GM18873 (cell line): ENCODE measurements around the gene ADORA1.

Experiments
- ATAC-seq: cut with Tn5 transposase; IDR thresholded peaks from one replicate; pipeline ENCODE4 v1.9.1; 2021; ENCODE audit warnings: mild to moderate bottlenecking, moderate library complexity, moderate number of reproducible peaks; ENCODE audit not compliant: unreplicated experiment, low FRiP score

The ADORA1 gene

GRCh38 chr1:203153051-203153988, 25.8 kb downstream of the ADORA1 start:
- ATAC-seq = no peak

GRCh38 chr1:203153989-203154821, 26.7 kb downstream of the ADORA1 start:
- no peak for ATAC-seq

GRCh38 chr1:203156280-203156679, 28.8 kb downstream of the ADORA1 start:
- no peak for ATAC-seq

DNA sequence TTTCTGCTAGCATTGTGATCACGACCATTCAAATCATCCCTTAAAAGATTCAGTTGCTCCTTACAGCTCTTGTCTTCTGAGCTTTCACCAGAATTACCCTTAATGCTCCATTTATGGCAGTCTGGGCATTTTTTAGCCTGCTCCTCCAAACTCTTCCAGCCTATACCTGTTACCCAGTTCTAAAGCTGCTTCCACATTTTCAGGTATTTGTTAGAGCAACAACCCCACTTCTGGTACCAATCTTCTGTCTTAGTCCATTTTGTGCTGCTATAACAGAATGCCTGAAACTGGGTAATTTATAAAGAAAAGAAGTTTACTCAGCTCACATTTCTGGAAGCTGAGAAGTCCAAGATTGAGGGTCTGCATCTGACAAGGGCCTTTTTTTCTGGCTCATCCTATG, 30.9 kb downstream of the ADORA1 start:
- no peak for ATAC-seq

GRCh38 chr1:203158960-203159665, 31.6 kb downstream of the ADORA1 start:
- ATAC-seq = no peak

DNA sequence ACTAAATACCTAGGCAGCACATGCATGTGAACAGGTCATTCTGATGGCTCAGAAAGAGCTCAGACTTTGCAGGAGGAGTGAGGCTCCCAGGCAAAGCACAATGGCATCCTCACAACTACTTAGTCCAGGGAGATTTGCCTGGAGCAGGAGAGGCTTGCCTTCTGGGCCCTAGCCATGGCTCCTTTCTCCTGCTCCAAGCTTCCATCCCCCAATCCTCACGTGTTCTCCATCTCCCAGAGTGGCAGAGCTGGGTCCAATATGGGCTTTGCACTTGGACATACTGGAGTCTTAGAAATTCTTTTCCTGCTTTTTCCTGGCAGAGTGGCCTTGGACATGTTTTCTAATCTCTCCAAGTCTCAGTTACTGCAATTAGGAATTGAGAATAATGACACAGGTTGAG, 32.3 kb downstream of the ADORA1 start:
- no peak for ATAC-seq

DNA sequence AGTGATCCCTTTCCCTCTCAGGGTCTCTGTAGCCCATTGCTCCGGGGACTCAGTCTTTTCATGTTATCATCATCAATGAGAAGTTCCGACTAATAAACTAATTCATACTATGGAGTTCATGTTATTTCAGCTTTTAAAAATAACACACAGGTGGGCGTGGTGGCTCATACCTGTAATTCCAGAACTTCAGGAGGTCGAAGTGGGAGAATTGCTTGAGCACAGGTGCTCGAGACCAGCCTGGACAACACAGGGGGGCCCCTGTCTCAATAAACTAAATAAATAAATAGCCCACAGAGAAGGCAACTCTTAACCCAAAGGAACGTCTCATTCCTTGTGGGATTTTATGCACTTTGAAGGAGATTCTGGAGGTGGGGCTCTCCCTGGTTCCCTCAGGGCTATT, 33.6 kb downstream of the ADORA1 start:
- no peak for ATAC-seq

DNA sequence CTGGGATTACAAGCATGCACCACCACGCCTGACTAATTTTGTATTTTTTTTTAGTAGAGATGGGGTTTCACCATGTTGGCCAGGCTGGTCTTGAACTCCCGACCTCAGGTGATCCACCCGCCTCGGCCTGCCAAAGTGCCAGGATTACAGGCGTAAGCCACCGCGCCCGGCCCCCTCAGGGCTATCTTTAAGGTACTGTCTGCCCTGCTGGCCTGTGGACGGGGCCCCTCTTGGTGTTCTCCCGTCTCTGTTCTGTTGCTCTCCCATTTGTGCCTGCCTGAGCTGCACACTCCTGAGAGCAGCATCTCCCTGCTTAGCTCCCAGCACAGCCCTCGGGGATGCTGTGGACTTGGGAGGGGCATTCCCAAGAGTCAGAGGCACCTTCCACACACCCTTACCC, 34.2 kb downstream of the ADORA1 start:
- ATAC-seq = no peak

DNA sequence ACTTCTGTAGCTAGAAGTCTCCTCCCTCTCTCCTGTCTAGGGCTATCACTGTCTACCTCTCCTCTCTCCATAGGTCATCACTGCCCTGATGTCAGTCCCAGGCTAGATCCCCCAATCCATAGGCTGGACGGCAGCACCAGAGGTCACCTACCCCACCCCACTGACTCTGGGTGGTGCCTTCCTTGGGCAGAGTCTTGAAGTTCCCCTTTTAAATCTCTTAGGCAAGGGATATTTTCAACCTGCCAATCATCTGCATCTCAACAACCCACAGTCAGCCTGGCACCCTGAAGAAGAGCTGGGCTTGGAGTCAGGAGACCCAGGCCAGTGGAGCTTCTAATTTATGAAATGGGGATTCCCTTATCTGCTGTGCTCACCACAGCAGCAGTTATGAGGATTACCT, 34.9 kb downstream of the ADORA1 start:
- no peak for ATAC-seq

DNA sequence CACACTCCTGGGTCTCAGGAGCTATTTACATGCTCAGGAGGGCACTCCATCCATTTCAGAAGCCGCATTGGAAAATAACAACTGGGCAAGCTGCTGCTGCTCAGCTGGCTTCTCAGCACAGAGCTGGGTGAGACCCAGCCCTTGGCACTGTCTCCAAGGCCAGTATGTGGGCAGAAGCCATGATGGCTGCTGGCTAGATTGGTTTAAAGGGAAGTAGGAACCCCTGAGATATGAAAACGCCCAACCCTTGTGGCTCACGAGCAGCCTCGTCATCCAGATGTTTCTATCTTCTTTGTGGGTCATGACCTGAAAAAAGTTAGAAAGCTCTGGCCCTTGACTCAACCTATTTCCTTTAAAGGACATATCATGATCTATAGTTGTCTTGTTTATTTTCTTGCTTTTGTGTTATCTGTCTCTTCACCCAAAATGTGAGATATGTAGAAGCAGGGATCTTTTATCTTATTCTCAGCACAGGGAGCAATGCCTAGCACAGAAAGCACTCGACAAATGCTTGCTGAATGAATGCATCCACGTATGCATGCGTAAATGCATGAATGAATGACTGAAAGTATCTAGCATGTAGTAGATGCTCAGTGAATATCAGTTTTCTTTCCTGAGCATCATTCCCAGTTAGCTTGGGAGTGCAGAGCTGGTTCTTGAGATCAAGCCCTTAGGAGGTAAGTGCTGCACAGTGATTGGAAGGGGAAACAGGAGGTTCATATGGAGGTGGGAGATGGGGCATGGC, 36.5 kb downstream of the ADORA1 start:
- no peak for ATAC-seq

DNA sequence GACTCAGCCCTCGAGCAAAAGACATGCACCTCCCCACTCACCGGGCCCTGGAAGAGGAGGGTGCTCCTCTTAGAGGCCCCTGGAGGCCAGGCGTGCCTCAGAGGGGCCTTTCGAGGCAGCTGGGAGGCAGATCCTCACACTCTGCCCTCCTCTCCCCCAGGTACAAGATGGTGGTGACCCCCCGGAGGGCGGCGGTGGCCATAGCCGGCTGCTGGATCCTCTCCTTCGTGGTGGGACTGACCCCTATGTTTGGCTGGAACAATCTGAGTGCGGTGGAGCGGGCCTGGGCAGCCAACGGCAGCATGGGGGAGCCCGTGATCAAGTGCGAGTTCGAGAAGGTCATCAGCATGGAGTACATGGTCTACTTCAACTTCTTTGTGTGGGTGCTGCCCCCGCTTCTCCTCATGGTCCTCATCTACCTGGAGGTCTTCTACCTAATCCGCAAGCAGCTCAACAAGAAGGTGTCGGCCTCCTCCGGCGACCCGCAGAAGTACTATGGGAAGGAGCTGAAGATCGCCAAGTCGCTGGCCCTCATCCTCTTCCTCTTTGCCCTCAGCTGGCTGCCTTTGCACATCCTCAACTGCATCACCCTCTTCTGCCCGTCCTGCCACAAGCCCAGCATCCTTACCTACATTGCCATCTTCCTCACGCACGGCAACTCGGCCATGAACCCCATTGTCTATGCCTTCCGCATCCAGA, 37.7 kb downstream of the ADORA1 start:
- ATAC-seq = no peak

GRCh38 chr1:203165800-203166161, 38.3 kb downstream of the ADORA1 start:
- ATAC-seq = no peak

DNA sequence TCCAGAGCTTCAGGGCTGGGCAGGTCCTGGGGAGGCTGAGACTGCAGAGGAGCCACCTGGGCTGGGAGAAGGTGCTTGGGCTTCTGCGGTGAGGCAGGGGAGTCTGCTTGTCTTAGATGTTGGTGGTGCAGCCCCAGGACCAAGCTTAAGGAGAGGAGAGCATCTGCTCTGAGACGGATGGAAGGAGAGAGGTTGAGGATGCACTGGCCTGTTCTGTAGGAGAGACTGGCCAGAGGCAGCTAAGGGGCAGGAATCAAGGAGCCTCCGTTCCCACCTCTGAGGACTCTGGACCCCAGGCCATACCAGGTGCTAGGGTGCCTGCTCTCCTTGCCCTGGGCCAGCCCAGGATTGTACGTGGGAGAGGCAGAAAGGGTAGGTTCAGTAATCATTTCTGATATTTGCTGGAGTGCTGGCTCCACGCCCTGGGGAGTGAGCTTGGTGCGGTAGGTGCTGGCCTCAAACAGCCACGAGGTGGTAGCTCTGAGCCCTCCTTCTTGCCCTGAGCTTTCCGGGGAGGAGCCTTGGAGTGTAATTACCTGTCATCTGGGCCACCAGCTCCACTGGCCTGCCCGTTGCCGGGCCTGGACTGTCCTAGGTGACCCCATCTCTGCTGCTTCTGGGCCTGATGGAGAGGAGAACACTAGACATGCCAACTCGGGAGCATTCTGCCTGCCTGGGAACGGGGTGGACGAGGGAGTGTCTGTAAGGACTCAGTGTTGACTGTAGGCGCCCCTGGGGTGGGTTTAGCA, 38.8 kb downstream of the ADORA1 start:
- ATAC-seq = no peak

DNA sequence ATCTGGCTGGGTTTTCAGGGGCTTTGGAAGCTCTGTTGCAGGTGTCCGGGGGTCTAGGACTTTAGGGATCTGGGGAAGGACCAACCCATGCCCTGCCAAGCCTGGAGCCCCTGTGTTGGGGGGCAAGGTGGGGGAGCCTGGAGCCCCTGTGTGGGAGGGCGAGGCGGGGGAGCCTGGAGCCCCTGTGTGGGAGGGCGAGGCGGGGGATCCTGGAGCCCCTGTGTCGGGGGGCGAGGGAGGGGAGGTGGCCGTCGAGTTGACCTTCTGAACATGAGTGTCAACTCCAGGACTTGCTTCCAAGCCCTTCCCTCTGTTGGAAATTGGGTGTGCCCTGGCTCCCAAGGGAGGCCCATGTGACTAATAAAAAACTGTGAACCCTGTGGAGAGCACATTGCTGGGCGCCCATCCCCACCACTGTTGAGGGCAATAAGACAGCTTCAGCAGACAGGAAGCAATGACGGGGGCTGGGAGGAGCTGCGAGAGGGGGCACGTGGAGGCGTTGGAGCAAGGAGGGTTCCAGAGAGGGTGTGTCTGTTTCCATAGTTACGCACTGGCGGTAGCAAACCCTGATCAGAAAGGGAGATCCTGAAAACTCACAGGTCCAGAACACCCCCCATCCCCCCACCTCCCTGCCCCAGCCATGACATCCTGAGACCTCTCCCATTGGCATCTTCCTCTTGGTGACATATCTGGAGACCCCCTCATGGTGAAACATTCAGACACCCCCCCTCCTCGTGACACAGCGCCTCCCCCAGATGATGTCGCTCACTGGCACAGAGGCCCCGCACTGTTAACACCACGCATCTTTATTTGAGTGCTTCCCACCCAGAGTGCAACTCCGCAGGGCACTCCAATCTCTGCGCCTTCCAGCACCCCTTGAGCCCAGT, 39.7 kb downstream of the ADORA1 start:
- ATAC-seq = no peak

DNA sequence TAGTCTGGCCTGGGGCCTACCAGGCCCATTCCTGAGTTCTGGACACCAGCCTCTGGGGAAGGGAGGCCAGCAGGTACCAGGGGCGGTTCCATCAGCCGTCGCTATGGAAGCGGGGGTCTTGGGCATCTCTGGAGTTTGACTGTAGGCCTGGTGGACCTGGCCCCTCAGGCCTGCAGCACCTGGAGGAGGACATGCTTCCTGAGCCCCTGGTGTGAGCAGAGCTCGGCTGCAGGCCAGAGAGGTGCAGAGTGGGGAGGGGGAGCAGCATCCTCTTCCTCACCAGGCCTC, 40.3 kb downstream of the ADORA1 start:
- ATAC-seq = no peak

- no peak for ATAC-seq
Observed at GRCh38 chr1:203168256-203168786, 40.8 kb downstream of the ADORA1 start.

- ATAC-seq = no peak
Observed at GRCh38 chr1:203168991-203169390, 41.5 kb downstream of the ADORA1 start.
